ENCODE data around the gene ERGIC1.

GRCh38 chr5:172868436-172868923 is 34.4 kb downstream of the ERGIC1 start:
- TF ChIP-seq POLR2A (IDR thresholded peaks at IDR 0.05): no peak
- TF ChIP-seq, protein P1, sequence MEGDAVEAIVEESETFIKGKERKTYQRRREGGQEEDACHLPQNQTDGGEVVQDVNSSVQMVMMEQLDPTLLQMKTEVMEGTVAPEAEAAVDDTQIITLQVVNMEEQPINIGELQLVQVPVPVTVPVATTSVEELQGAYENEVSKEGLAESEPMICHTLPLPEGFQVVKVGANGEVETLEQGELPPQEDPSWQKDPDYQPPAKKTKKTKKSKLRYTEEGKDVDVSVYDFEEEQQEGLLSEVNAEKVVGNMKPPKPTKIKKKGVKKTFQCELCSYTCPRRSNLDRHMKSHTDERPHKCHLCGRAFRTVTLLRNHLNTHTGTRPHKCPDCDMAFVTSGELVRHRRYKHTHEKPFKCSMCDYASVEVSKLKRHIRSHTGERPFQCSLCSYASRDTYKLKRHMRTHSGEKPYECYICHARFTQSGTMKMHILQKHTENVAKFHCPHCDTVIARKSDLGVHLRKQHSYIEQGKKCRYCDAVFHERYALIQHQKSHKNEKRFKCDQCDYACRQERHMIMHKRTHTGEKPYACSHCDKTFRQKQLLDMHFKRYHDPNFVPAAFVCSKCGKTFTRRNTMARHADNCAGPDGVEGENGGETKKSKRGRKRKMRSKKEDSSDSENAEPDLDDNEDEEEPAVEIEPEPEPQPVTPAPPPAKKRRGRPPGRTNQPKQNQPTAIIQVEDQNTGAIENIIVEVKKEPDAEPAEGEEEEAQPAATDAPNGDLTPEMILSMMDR (IDR thresholded peaks at IDR 0.05 in 4 of 5, conservative IDR thresholded peaks at IDR 0.05 in 1 of 5): no peak
